Measurements from ENCODE around the gene CATSPERD. TPM values are rescaled to one million over a fixed set of nuclear protein-coding genes. Genes with fewer than 3 reads are reported as not detected.

Gene CATSPERD
- total and polyA plus RNA-seq, 9 of the 15 experiments (the other 6 are each of a cell fraction or from before 2014, with no cell fraction given): not detected

- no peak for TF ChIP-seq BMI1 (IDR thresholded peaks at IDR 0.05; ENCODE audit: low read length)
- no peak for TF ChIP-seq HSF4 (CRISPR knock-in tag; IDR thresholded peaks at IDR 0.05; ENCODE audit: borderline replicate concordance)
- peak; percentile 78 for TF ChIP-seq HNRNPL (IDR thresholded peaks at IDR 0.05; ENCODE audit: low read depth, low read length)
- 0 out of 2 replicates have a peak, but pooled peaks have one; percentile 5 for TF ChIP-seq CBX1 (IDR thresholded peaks at IDR 0.05; ENCODE audit: low read depth)
- TF ChIP-seq POLR2AphosphoS5 (IDR thresholded peaks at IDR 0.05; ENCODE audit: control insufficient read depth, insufficient read depth, low read depth, low read length): peak; percentile 1; the same call in 1 of the 2 replicates
- peak; percentile 50 for TF ChIP-seq NR2C1 (IDR thresholded peaks at IDR 0.05)
- peak; percentile 40; the same call in 1 of the 2 replicates for TF ChIP-seq NR2C1 (tag; IDR thresholded peaks at IDR 0.05)
- no peak for TF ChIP-seq ZNF639 (CRISPR knock-in tag; conservative IDR thresholded peaks at IDR 0.05 in 1 of 2, IDR thresholded peaks at IDR 0.05 in 1 of 2)
- TF ChIP-seq RBFOX2 (IDR thresholded peaks at IDR 0.05; ENCODE audit: low read depth, low read length): peak; percentile 53
- TF ChIP-seq SRF (CRISPR knock-in tag; IDR thresholded peaks at IDR 0.05): no peak
- no peak for TF ChIP-seq XRCC4 (IDR thresholded peaks at IDR 0.05; ENCODE audit: extremely low read depth, insufficient read depth, insufficient read length)
- no peak for TF ChIP-seq NCOR1 (IDR thresholded peaks at IDR 0.05)
These were observed 24.0 kb upstream of the CATSPERD start (continued) for GRCh38 chr19:5696196-5697021.

Measured in K562 (cell line).